SK-N-SH (cell line): Measurements from ENCODE around the gene HSF5. TPM values are rescaled to one million over a fixed set of nuclear protein-coding genes. Genes with fewer than 3 reads are reported as not detected.

Experiments used
- CTCF ChIA-PET: fragments of 300-600, 350-600 bp; formaldehyde crosslinking; extraction: SDS; loops from one replicate; lab custom pipeline; 2021; lab: Yijun Ruan, JAX
- POLR2A ChIA-PET: fragments of 350-600 bp; sonication (Branson Sonifier 250); formaldehyde crosslinking; extraction: SDS; loops from one replicate; lab custom pipeline; 2020; ENCODE audit warnings: antibody characterized with exemption, inconsistent platforms; lab: Yijun Ruan, JAX
- DNase-seq: peaks from one replicate; pipeline ENCODE4 v3.0.0; 2012
- H2AFZ ChIP-seq: fragments of 200-600 bp; sonication (generic); 2 replicates; pipeline ENCODE4 v1.8.1; 2016; ENCODE audit warnings: antibody characterized with exemption, mild to moderate bottlenecking, low read depth
- H3F3A ChIP-seq: fragments of 200-600 bp; sonication (generic); replicated peaks from 2 replicates; pipeline ENCODE3; 2016; ENCODE audit warnings: antibody characterized with exemption, mild to moderate bottlenecking; ENCODE audit not compliant: insufficient read depth
- H3K27ac ChIP-seq, 2 experiments: fragments of 200-500 bp in 1 of 2; fragments of 200-600 bp in 1 of 2; sonication (Bioruptor generic) in 1 of 2; sonication (generic), shearing (Covaris generic) in 1 of 2; 2 replicates each; pipeline versions ENCODE4 v1.5.1 to v1.6.1; 2014 to 2016; ENCODE audit warnings: low read depth in 2 of 2, inconsistent platforms in 1 of 2, low read length in 1 of 2, mild to moderate bottlenecking in 1 of 2, mixed read lengths in 1 of 2
- H3K27me3 ChIP-seq: fragments of 200-600 bp; sonication (generic), shearing (Covaris generic); 2 replicates; pipeline ENCODE4 v1.6.1; 2016; ENCODE audit warnings: mixed run types; ENCODE audit not compliant: insufficient read depth
- H3K36me3 ChIP-seq, 2 experiments: fragments of 200-500 bp in 1 of 2; fragments of 200-600 bp in 1 of 2; sonication (Bioruptor generic) in 1 of 2; sonication (generic) in 1 of 2; replicated peaks in 1 of 2; 2 replicates each; pipeline versions ENCODE3 to v1.5.1; 2014 to 2016; ENCODE audit warnings: low read length in 1 of 2, mild to moderate bottlenecking in 1 of 2; ENCODE audit not compliant: insufficient read depth in 2 of 2, control insufficient read depth in 1 of 2
- H3K4me1 ChIP-seq, 2 experiments: fragments of 200-500 bp in 1 of 2; fragments of 200-600 bp in 1 of 2; sonication (Bioruptor generic) in 1 of 2; sonication (generic), shearing (Covaris generic) in 1 of 2; 2 replicates each; pipeline versions ENCODE4 v1.5.1 to v1.6.1; 2014 to 2016; ENCODE audit warnings: low read depth in 1 of 2, low read length in 1 of 2, mixed run types in 1 of 2; ENCODE audit not compliant: insufficient read depth in 2 of 2, control insufficient read depth in 1 of 2
- H3K4me2 ChIP-seq: fragments of 200-600 bp; sonication (generic), shearing (Covaris generic); 2 replicates; pipeline ENCODE4 v1.6.1; 2017; ENCODE audit warnings: mixed run types
- H3K4me3 ChIP-seq, 2 experiments: fragments of 200-500 bp in 1 of 2; fragments of 200-600 bp in 1 of 2; sonication (Bioruptor generic) in 1 of 2; sonication (generic), shearing (Covaris generic) in 1 of 2; 2 replicates each; pipeline versions ENCODE4 v1.5.1 to v1.8.1; 2014 to 2016; ENCODE audit warnings: low read depth in 2 of 2, inconsistent platforms in 1 of 2, low read length in 1 of 2, mild to moderate bottlenecking in 1 of 2, mixed read lengths in 1 of 2, moderate library complexity in 1 of 2
- H3K79me2 ChIP-seq: fragments of 200-600 bp; sonication (generic); 2 replicates; pipeline ENCODE4 v1.8.1; 2017; ENCODE audit warnings: mild to moderate bottlenecking; ENCODE audit not compliant: insufficient read depth
- H3K9ac ChIP-seq: fragments of 200-600 bp; sonication (generic); 2 replicates; pipeline ENCODE4 v1.6.1; 2017; ENCODE audit warnings: mixed run types
- H3K9me2 ChIP-seq: fragments of 200-600 bp; sonication (generic); 2 replicates; pipeline ENCODE4 v1.6.1; 2017; ENCODE audit warnings: mixed run types
- H3K9me3 ChIP-seq: fragments of 200-600 bp; sonication (generic); 2 replicates; pipeline ENCODE4 v1.6.1; 2017; ENCODE audit warnings: mixed run types, mild to moderate bottlenecking, moderate library complexity
- H4K20me1 ChIP-seq: fragments of 200-600 bp; sonication (generic); 2 replicates; pipeline ENCODE4 v1.6.1; 2017; ENCODE audit warnings: mild to moderate bottlenecking, mixed run types; ENCODE audit not compliant: insufficient read depth
- CHD2 ChIP-seq: fragments of 150-350 bp; IDR thresholded peaks from 2 replicates; pipeline ENCODE4 v1.6.1; 2018; ENCODE audit warnings: low read length; ENCODE audit not compliant: partially characterized antibody
- ELF1 ChIP-seq: IDR thresholded peaks from 2 replicates; pipeline ENCODE4 v1.4.0; 2012
- EP300 ChIP-seq, 2 experiments: IDR thresholded peaks; 2 replicates each; pipeline versions ENCODE4 v1.4.0 to v1.6.1; 2012; ENCODE audit warnings: borderline replicate concordance in 1 of 2, low read depth in 1 of 2, low read length in 1 of 2
- EZH2phosphoT487 ChIP-seq: fragments of 200-600 bp; sonication (generic); IDR thresholded peaks from 2 replicates; pipeline ENCODE4 v1.6.1; 2017; ENCODE audit warnings: low read depth, mixed run types, mild to moderate bottlenecking, antibody characterized with exemption, moderate library complexity, borderline replicate concordance
- FOXM1 ChIP-seq: IDR thresholded peaks from 2 replicates; pipeline ENCODE4 v1.4.0; 2012; ENCODE audit warnings: low read depth, mild to moderate bottlenecking
- GABPA ChIP-seq: IDR thresholded peaks from 2 replicates; pipeline ENCODE4 v1.4.0; 2012; ENCODE audit warnings: low read depth, mild to moderate bottlenecking
- JUND ChIP-seq: IDR thresholded peaks from 2 replicates; pipeline ENCODE4 v1.4.0; 2012
- MXI1 ChIP-seq: IDR thresholded peaks from 2 replicates; pipeline ENCODE4 v1.6.1; 2012; ENCODE audit warnings: mild to moderate bottlenecking, low read depth, low read length, improper control_type of control experiment
- NFIC ChIP-seq: IDR thresholded peaks from 2 replicates; pipeline ENCODE4 v1.4.0; 2012; ENCODE audit warnings: borderline replicate concordance
- NRF1 ChIP-seq: IDR thresholded peaks from 2 replicates; pipeline ENCODE4 v1.6.1; 2012; ENCODE audit warnings: low read depth, mild to moderate bottlenecking, low read length
- POLR2AphosphoS5 ChIP-seq: IDR thresholded peaks from 2 replicates; pipeline ENCODE4 v1.6.1; 2012; ENCODE audit warnings: low read depth, low read length
- RAD21 ChIP-seq: IDR thresholded peaks from 2 replicates; pipeline ENCODE4 v1.6.1; 2012; ENCODE audit warnings: mild to moderate bottlenecking, low read length
- SIN3A ChIP-seq: IDR thresholded peaks from 2 replicates; pipeline ENCODE4 v1.6.1; 2012; ENCODE audit warnings: low read depth, mild to moderate bottlenecking, low read length, moderate library complexity, borderline replicate concordance
- SMC3 ChIP-seq: IDR thresholded peaks from 2 replicates; pipeline ENCODE4 v1.6.1; 2012; ENCODE audit warnings: low read depth, low read length, improper control_type of control experiment
- USF2 ChIP-seq: fragments of 150-350 bp; IDR thresholded peaks from 2 replicates; pipeline ENCODE4 v1.6.1; 2017; ENCODE audit warnings: antibody characterized with exemption, low read length, low read depth, borderline replicate concordance
- WGBS: methylation state at CpG from one replicate; pipeline ENCODE4 v1.1.6; 2017; ENCODE audit warnings: low lambda C conversion rate; 5-methylcytosine and 5-hydroxymethylcytosine counted together
- polyA plus RNA-seq, 3 experiments: library from polyadenylated mRNA; depleted of rRNA; stranded (reverse); fragments of >200 nt; gene quantifications; 2 replicates each; pipeline ENCODE4 v1.2.3, GENCODE V29; 2012
- TF ChIP-seq, protein P1 (sequence below): IDR thresholded peaks from 2 replicates; pipeline ENCODE4; 2012
- TF ChIP-seq, protein P2 (sequence below): IDR thresholded peaks from 2 replicates; pipeline ENCODE4 v1.4.0; 2012; ENCODE audit warnings: low read depth
- TF ChIP-seq, protein P3 (sequence below): IDR thresholded peaks from 2 replicates; pipeline ENCODE4 v1.6.1; 2012; ENCODE audit warnings: mild to moderate bottlenecking, low read depth, low read length, moderate library complexity

The HSF5 gene
- polyA plus RNA-seq, 1 of the 3 experiments (the other 2 are of a cell fraction): not detected

- Histone ChIP-seq H3K27ac (no peak overlapping the region), H3K4me1 (no peaks in the 10 kb centered on the region), H3K79me2 (no peaks in the 10 kb centered on the region), H3K9me2 (no peaks in the 10 kb centered on the region), H3K9me3 (no peaks in the 10 kb centered on the region), H3F3A (peaks cover 7% of the 10 kb centered on the region), H3K36me3 (peaks cover 51 to 78% of the 10 kb centered on the region in 2 experiments), H3K4me3 (no peak overlapping the region)
- CTCF ChIA-PET: interaction anchor here (1.9 kb wide), 1 partner anchor 9 kb away, joined by 12 read pairs; the partner anchor contains the start of gene MTMR4
- 96% methylated on average over 11 of the region's 11 CpGs for WGBS
- TF ChIP-seq EP300 (IDR thresholded peaks at IDR 0.05; ENCODE audit: borderline replicate concordance in 1 of 2, low read depth in 1 of 2, low read length in 1 of 2) (no peak), SMC3 (no peak), JUND (no peak)
- TF ChIP-seq, protein P1, sequence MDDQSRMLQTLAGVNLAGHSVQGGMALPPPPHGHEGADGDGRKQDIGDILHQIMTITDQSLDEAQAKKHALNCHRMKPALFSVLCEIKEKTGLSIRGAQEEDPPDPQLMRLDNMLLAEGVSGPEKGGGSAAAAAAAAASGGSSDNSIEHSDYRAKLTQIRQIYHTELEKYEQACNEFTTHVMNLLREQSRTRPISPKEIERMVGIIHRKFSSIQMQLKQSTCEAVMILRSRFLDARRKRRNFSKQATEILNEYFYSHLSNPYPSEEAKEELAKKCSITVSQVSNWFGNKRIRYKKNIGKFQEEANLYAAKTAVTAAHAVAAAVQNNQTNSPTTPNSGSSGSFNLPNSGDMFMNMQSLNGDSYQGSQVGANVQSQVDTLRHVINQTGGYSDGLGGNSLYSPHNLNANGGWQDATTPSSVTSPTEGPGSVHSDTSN: no peak
- TF ChIP-seq, protein P2, sequence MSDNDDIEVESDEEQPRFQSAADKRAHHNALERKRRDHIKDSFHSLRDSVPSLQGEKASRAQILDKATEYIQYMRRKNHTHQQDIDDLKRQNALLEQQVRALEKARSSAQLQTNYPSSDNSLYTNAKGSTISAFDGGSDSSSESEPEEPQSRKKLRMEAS: no peak
- TF ChIP-seq, all 33 proteins: peak for 0
- Histone ChIP-seq H3K4me2 (no peak overlapping the region), H4K20me1 (no peaks in the 10 kb centered on the region), H3K9ac (no peak overlapping the region), H3K27me3 (no peaks in the 10 kb centered on the region), H2AFZ (no peak overlapping the region)
- POLR2A ChIA-PET: interaction anchor here (2.3 kb wide), 1 partner anchor 9 kb away, joined by 12 read pairs; the partner anchor contains the start of gene MTMR4
- DNase-seq: no peak
Observed at GRCh38 chr17:58504826-58505351, 16.7 kb upstream of the HSF5 start.

- Histone ChIP-seq H3K36me3 (peaks cover 51 to 70% of the 10 kb centered on the region in 2 experiments), H3K9ac (no peak overlapping the region)
Observed at GRCh38 chr17:58503866-58504265, 15.7 kb upstream of the HSF5 start.

More at GRCh38 chr17:58503866-58504265, 15.7 kb upstream of the HSF5 start:
- ChIA-PET POLR2A (interaction anchor here (2.3 kb wide), 1 partner anchor 10 kb away, joined by 12 read pairs; the partner anchor contains the start of gene MTMR4), CTCF (interaction anchor here (1.4 to 1.9 kb wide), 2 partner anchors 10 to 87 kb away, joined by 4 to 12 read pairs; partner anchors contain the start of genes MTMR4 and RNF43)
- H3F3A ChIP-seq: peaks cover 7% of the 10 kb centered on the region
- H3K4me3 ChIP-seq: no peak overlapping the region
- no peak overlapping the region for H3K27ac ChIP-seq
- 98% methylated on average over 8 of the region's 8 CpGs for WGBS
- H3K9me3 ChIP-seq: no peaks in the 10 kb centered on the region
- H3K79me2 ChIP-seq: no peaks in the 10 kb centered on the region
- TF ChIP-seq SIN3A: no peak
- no peak for TF ChIP-seq POLR2AphosphoS5
- TF ChIP-seq, protein P1: no peak
- TF ChIP-seq EP300 (IDR thresholded peaks at IDR 0.05; ENCODE audit: borderline replicate concordance in 1 of 2, low read depth in 1 of 2, low read length in 1 of 2): no peak
- TF ChIP-seq ELF1: no peak
- TF ChIP-seq MXI1: no peak
- TF ChIP-seq RAD21: no peak
- no peak for TF ChIP-seq SMC3
- TF ChIP-seq FOXM1: no peak
- no peak for TF ChIP-seq GABPA
- TF ChIP-seq, protein P3, sequence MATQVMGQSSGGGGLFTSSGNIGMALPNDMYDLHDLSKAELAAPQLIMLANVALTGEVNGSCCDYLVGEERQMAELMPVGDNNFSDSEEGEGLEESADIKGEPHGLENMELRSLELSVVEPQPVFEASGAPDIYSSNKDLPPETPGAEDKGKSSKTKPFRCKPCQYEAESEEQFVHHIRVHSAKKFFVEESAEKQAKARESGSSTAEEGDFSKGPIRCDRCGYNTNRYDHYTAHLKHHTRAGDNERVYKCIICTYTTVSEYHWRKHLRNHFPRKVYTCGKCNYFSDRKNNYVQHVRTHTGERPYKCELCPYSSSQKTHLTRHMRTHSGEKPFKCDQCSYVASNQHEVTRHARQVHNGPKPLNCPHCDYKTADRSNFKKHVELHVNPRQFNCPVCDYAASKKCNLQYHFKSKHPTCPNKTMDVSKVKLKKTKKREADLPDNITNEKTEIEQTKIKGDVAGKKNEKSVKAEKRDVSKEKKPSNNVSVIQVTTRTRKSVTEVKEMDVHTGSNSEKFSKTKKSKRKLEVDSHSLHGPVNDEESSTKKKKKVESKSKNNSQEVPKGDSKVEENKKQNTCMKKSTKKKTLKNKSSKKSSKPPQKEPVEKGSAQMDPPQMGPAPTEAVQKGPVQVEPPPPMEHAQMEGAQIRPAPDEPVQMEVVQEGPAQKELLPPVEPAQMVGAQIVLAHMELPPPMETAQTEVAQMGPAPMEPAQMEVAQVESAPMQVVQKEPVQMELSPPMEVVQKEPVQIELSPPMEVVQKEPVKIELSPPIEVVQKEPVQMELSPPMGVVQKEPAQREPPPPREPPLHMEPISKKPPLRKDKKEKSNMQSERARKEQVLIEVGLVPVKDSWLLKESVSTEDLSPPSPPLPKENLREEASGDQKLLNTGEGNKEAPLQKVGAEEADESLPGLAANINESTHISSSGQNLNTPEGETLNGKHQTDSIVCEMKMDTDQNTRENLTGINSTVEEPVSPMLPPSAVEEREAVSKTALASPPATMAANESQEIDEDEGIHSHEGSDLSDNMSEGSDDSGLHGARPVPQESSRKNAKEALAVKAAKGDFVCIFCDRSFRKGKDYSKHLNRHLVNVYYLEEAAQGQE: no peak
- TF ChIP-seq NFIC: no peak
- TF ChIP-seq NRF1: no peak
- TF ChIP-seq, protein P2: no peak
- no peak for TF ChIP-seq CHD2
- no peak for TF ChIP-seq JUND
- no peak for TF ChIP-seq USF2
- TF ChIP-seq EZH2phosphoT487: no peak
- DNase-seq: no peak
- H4K20me1 ChIP-seq: no peaks in the 10 kb centered on the region
- H3K4me2 ChIP-seq: no peak overlapping the region
- no peaks in the 10 kb centered on the region for H3K27me3 ChIP-seq
- no peaks in the 10 kb centered on the region for H3K4me1 ChIP-seq
- no peak overlapping the region for H2AFZ ChIP-seq
- no peaks in the 10 kb centered on the region for H3K9me2 ChIP-seq
